ENCODE results near the gene IFIT1. TPM values are rescaled to one million over a fixed set of nuclear protein-coding genes. Genes with fewer than 3 reads are reported as not detected.
A peak's percentile ranks its signal among the peaks of the same experiment; 100 is the strongest.

Gene IFIT1
- total RNA-seq, 2 donors from 2014 or later = 6.7 to 10.6 TPM

- no peaks in the 10 kb centered on the region for H3K36me3 ChIP-seq
- H3K9me3 ChIP-seq = no peaks in the 10 kb centered on the region
- no peak for DNase-seq (ENCODE audit: low spot score)
- H3K4me3 ChIP-seq = no peak overlapping the region
- no peaks in the 10 kb centered on the region for H3K27me3 ChIP-seq
- no peak for TF ChIP-seq CTCF (IDR thresholded peaks at IDR 0.05)
- H3K27ac ChIP-seq = peak overlapping the region in 1 of 2 donors; percentile 76
- H3K4me1 ChIP-seq = peaks cover 0 to 39% of the 10 kb centered on the region in 2 donors
Observed at GRCh38 chr10:89352802-89353201, 39.6 kb upstream of the IFIT1 start.

- Histone ChIP-seq H3K36me3 (no peaks in the 10 kb centered on the region), H3K27ac (no peak overlapping the region), H3K27me3 (no peaks in the 10 kb centered on the region), H3K4me3 (no peak overlapping the region), H3K4me1 (peaks cover 0 to 20% of the 10 kb centered on the region in 2 donors), H3K9me3 (no peaks in the 10 kb centered on the region)
- TF ChIP-seq CTCF (IDR thresholded peaks at IDR 0.05) = no peak
- DNase-seq (ENCODE audit: low spot score) = no peak
Observed at GRCh38 chr10:89355394-89355931, 37.0 kb upstream of the IFIT1 start.

GRCh38 chr10:89357096-89357495 is 35.3 kb upstream of the IFIT1 start:
- DNase-seq (ENCODE audit: low spot score) = no peak
- H3K36me3 ChIP-seq = no peaks in the 10 kb centered on the region
- no peak for TF ChIP-seq CTCF (IDR thresholded peaks at IDR 0.05)

GRCh38 chr10:89357975-89358374 is 34.4 kb upstream of the IFIT1 start:
- TF ChIP-seq CTCF (IDR thresholded peaks at IDR 0.05) = no peak
- DNase-seq (ENCODE audit: low spot score) = no peak
- H3K9me3 ChIP-seq = no peaks in the 10 kb centered on the region
- peaks cover 0 to 3% of the 10 kb centered on the region in 2 donors for H3K4me1 ChIP-seq
- H3K4me3 ChIP-seq = no peak overlapping the region
- no peaks in the 10 kb centered on the region for H3K36me3 ChIP-seq
- no peak overlapping the region for H3K27ac ChIP-seq
- no peaks in the 10 kb centered on the region for H3K27me3 ChIP-seq

More at GRCh38 chr10:89357096-89357495, 35.3 kb upstream of the IFIT1 start:
- Histone ChIP-seq H3K4me1 (peaks cover 0 to 3% of the 10 kb centered on the region in 2 donors), H3K4me3 (no peak overlapping the region), H3K9me3 (no peaks in the 10 kb centered on the region), H3K27ac (no peak overlapping the region), H3K27me3 (no peaks in the 10 kb centered on the region)

GRCh38 chr10:89360157-89360556 is 32.3 kb upstream of the IFIT1 start:
- Histone ChIP-seq H3K27ac (no peak overlapping the region), H3K27me3 (no peaks in the 10 kb centered on the region), H3K4me1 (peaks cover 0 to 12% of the 10 kb centered on the region in 2 donors), H3K9me3 (no peaks in the 10 kb centered on the region), H3K4me3 (no peak overlapping the region), H3K36me3 (no peaks in the 10 kb centered on the region)
- no peak for TF ChIP-seq CTCF (IDR thresholded peaks at IDR 0.05)
- DNase-seq (ENCODE audit: low spot score) = no peak

- no peak for TF ChIP-seq CTCF (IDR thresholded peaks at IDR 0.05)
- H3K27me3 ChIP-seq = no peaks in the 10 kb centered on the region
- no peak overlapping the region for H3K27ac ChIP-seq
- H3K36me3 ChIP-seq = no peaks in the 10 kb centered on the region
- H3K4me3 ChIP-seq = no peak overlapping the region
- H3K4me1 ChIP-seq = peaks cover 0 to 21% of the 10 kb centered on the region in 2 donors
- no peaks in the 10 kb centered on the region for H3K9me3 ChIP-seq
- no peak for DNase-seq (ENCODE audit: low spot score)
Observed at GRCh38 chr10:89362929-89363328, 29.5 kb upstream of the IFIT1 start.

Data from right atrium auricular region (tissue), 2 donors.